DMS79 treated with DMSO at 0.1 percent for 48 hours (cell line): Measurements from ENCODE around the gene PLCD3.

Source experiments
- DNase-seq: peaks from one replicate; lab custom pipeline; 2025; lab: John Stamatoyannopoulos, UW

PLCD3 gene

GRCh38 chr17:45132320-45132571, at the start of gene PLCD3:
TSS of gene PLCD3 (minus strand) at chr17:45132515. CDS start at chr17:45132410, 105 bp downstream.
- DNase-seq, result no peak

GRCh38 chr17:45177563-45177962, 45.2 kb upstream of the PLCD3 start:
- DNase-seq, result no peak

- DNase-seq, result no peak
Measured at GRCh38 chr17:45175759-45176115, 43.4 kb upstream of the PLCD3 start.

GRCh38 chr17:45172541-45173286, 40.4 kb upstream of the PLCD3 start:
- DNase-seq, result no peak

- DNase-seq, result no peak
Measured at GRCh38 chr17:45172232-45172540, 39.9 kb upstream of the PLCD3 start.

GRCh38 chr17:45171338-45172231, 39.3 kb upstream of the PLCD3 start:
- DNase-seq, result no peak

- DNase-seq, result no peak
Measured at GRCh38 chr17:45170931-45171337, 38.6 kb upstream of the PLCD3 start.

GRCh38 chr17:45170280-45170930, 38.1 kb upstream of the PLCD3 start:
- no peak for DNase-seq

- no peak for DNase-seq
Measured at GRCh38 chr17:45168991-45169752, 36.9 kb upstream of the PLCD3 start.

GRCh38 chr17:45164734-45165269, 32.5 kb upstream of the PLCD3 start:
- DNase-seq, result no peak

GRCh38 chr17:45162025-45162687, 29.8 kb upstream of the PLCD3 start:
- no peak for DNase-seq

GRCh38 chr17:45161288-45162024, 29.1 kb upstream of the PLCD3 start, which contains the start of gene HEXIM2:
TSS of gene HEXIM2 (plus strand) at chr17:45161875. CDS start at chr17:45162794, 919 bp downstream.
- peak; percentile 99 for DNase-seq

- peak; percentile 72 for DNase-seq
Measured at GRCh38 chr17:45160447-45161287, 28.4 kb upstream of the PLCD3 start.

- DNase-seq, result peak; percentile 25
Measured at GRCh38 chr17:45156242-45156641, 23.9 kb upstream of the PLCD3 start.

- DNase-seq, result peak; percentile 6
Measured at GRCh38 chr17:45155483-45155882, 23.2 kb upstream of the PLCD3 start.

GRCh38 chr17:45155029-45155428, 22.7 kb upstream of the PLCD3 start:
- no peak for DNase-seq

GRCh38 chr17:45150911-45151809, 18.8 kb upstream of the PLCD3 start:
- peak; percentile 67 for DNase-seq
